NT2/D1 (cell line): ENCODE results near the gene KCNH6.

ENCODE experiments used
- YY1 ChIP-seq: IDR thresholded peaks from 2 replicates; pipeline ENCODE4 v1.6.1; 2011; ENCODE audit not compliant: insufficient read length, insufficient read depth
- ZNF274 ChIP-seq: IDR thresholded peaks from 2 replicates; pipeline ENCODE4 v1.6.1; 2011; ENCODE audit warnings: mild to moderate bottlenecking, low read depth, low read length

DNA sequence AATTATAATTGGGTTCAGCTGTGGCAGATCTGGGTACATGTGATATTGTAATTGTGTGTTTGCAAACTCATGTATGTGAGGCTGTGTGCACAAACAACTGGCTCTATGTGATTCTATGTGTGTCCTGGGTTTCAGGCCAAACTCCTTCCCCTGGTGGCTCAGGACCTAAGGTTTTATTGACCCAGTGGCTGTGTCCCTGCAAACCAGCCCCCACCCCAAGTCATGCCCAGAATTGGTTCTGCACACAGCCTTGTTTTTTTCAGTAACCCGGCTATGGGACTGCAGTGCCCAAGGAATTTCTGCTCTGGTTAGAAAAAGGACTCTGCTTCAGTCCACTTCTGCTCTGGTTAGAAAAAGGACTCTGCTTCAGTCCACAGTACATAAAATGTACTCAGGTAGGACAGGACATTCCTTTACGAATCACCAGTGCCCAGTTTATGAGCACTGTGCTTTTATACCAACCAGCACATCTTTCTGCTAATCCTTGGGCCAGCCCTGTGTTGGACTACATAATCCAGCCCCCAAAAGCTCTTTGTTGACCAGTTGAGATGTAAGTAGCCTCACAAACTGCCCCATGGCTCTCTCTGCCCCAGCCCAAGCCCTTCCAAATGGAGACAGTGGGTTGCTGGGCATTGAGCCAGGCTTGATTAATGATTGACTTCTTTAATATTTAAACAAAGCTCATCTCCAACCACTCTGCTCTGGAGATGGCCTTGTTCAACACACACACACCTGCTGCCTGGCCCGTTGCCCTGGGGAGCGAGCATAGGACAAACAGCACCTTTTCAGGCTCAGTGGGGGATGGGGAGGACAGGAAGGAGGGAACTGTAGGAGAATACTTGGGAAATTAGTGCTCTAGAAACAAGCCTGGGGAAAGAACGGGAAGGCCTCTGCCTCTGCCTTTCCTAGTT, 2.9 kb upstream of the KCNH6 start:
- no peak for TF ChIP-seq YY1
- TF ChIP-seq ZNF274 = no peak
